Measurements from ENCODE around the gene PI3.

Gene PI3

GRCh38 chr20:45211569-45212474 is 37.1 kb downstream of the PI3 start:
- no peak for TF ChIP-seq ZNF274 (IDR thresholded peaks at IDR 0.05; ENCODE audit: low read depth, low read length)
- no peak overlapping the region for H3K4me3 ChIP-seq (ENCODE audit: low read length)

- no peak overlapping the region for H3K4me3 ChIP-seq (ENCODE audit: low read length)
- no peak for TF ChIP-seq ZNF274 (IDR thresholded peaks at IDR 0.05; ENCODE audit: low read depth, low read length)
Measured at GRCh38 chr20:45212836-45213235, 38.1 kb downstream of the PI3 start.

GRCh38 chr20:45218124-45218523 is 43.4 kb downstream of the PI3 start:
- TF ChIP-seq ZNF274 (IDR thresholded peaks at IDR 0.05; ENCODE audit: low read depth, low read length): no peak
- no peak overlapping the region for H3K4me3 ChIP-seq (ENCODE audit: low read length)

- TF ChIP-seq ZNF274 (IDR thresholded peaks at IDR 0.05; ENCODE audit: low read depth, low read length): no peak
- no peak overlapping the region for H3K4me3 ChIP-seq (ENCODE audit: low read length)
Measured at GRCh38 chr20:45218636-45219035, 43.9 kb downstream of the PI3 start.

GRCh38 chr20:45221076-45221475 is 46.4 kb downstream of the PI3 start, which contains the start of gene SEMG2:
Gene SEMG2 (plus strand): TSS chr20:45221373. CDS start chr20:45221390, 17 bp downstream.
- H3K4me3 ChIP-seq (ENCODE audit: low read length): no peak within 1 kb of the TSS
- TF ChIP-seq ZNF274 (IDR thresholded peaks at IDR 0.05; ENCODE audit: low read depth, low read length): no peak

GRCh38 chr20:45223136-45223535 is 48.4 kb downstream of the PI3 start:
- TF ChIP-seq ZNF274 (IDR thresholded peaks at IDR 0.05; ENCODE audit: low read depth, low read length): no peak
- no peak overlapping the region for H3K4me3 ChIP-seq (ENCODE audit: low read length)
